Measurements from ENCODE around the gene RAB26.

DNA sequence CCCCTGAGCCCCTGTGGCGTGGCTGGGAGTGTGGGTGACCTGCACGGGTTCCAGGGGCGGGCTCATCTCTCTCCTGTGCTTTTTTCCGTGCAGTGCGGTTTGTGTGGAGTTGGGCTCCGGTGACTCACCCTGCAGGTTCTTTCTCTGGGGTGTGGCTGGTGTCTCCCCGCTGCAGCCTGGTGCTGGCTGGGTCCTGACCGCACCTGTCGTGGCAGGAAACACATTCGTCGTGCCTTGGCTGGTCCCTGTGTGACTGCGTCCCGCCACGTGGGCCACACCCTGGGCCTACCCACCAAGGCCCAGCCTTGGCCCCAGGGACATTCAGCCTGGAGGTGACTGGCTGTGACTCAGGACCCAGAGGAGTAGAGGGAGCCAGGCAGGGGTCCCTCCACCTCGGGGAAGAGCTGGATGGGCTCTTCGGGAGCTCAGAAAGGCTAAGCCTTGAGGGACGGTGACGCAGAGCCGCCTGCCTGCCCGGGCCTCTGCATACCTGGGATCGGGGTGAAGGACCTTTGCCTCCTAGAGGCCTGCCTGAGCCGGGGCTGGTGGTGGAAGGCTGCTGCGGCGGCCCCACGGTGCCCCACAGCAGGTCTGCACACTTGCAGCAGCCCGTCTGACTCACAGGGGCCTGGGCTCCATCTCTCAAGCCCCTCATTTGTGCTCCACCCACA lies 14.9 kb downstream of the RAB26 start:
- TF ChIP-seq, protein P1, sequence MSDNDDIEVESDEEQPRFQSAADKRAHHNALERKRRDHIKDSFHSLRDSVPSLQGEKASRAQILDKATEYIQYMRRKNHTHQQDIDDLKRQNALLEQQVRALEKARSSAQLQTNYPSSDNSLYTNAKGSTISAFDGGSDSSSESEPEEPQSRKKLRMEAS (IDR thresholded peaks at IDR 0.05), result no peak
- TF ChIP-seq, protein P2, sequence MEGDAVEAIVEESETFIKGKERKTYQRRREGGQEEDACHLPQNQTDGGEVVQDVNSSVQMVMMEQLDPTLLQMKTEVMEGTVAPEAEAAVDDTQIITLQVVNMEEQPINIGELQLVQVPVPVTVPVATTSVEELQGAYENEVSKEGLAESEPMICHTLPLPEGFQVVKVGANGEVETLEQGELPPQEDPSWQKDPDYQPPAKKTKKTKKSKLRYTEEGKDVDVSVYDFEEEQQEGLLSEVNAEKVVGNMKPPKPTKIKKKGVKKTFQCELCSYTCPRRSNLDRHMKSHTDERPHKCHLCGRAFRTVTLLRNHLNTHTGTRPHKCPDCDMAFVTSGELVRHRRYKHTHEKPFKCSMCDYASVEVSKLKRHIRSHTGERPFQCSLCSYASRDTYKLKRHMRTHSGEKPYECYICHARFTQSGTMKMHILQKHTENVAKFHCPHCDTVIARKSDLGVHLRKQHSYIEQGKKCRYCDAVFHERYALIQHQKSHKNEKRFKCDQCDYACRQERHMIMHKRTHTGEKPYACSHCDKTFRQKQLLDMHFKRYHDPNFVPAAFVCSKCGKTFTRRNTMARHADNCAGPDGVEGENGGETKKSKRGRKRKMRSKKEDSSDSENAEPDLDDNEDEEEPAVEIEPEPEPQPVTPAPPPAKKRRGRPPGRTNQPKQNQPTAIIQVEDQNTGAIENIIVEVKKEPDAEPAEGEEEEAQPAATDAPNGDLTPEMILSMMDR (IDR thresholded peaks at IDR 0.05; ENCODE audit: low read depth, low read length, missing input control), result no peak
- TF ChIP-seq SP1 (IDR thresholded peaks at IDR 0.05) (no peak), EGR1 (IDR thresholded peaks at IDR 0.05; ENCODE audit: low read depth in 2 of 2) (no peak), GABPA (IDR thresholded peaks at IDR 0.05 in 1 of 2, conservative IDR thresholded peaks at IDR 0.05 in 1 of 2) (no peak), TAF1 (conservative IDR thresholded peaks at IDR 0.05) (no peak), YY1 (IDR thresholded peaks at IDR 0.05) (no peak), FOXA1 (IDR thresholded peaks at IDR 0.05) (no peak), RAD21 (IDR thresholded peaks at IDR 0.05) (no peak), JUND (IDR thresholded peaks at IDR 0.05) (no peak)
- TF ChIP-seq, protein P3, sequence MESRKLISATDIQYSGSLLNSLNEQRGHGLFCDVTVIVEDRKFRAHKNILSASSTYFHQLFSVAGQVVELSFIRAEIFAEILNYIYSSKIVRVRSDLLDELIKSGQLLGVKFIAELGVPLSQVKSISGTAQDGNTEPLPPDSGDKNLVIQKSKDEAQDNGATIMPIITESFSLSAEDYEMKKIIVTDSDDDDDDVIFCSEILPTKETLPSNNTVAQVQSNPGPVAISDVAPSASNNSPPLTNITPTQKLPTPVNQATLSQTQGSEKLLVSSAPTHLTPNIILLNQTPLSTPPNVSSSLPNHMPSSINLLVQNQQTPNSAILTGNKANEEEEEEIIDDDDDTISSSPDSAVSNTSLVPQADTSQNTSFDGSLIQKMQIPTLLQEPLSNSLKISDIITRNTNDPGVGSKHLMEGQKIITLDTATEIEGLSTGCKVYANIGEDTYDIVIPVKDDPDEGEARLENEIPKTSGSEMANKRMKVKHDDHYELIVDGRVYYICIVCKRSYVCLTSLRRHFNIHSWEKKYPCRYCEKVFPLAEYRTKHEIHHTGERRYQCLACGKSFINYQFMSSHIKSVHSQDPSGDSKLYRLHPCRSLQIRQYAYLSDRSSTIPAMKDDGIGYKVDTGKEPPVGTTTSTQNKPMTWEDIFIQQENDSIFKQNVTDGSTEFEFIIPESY (IDR thresholded peaks at IDR 0.05), result no peak
- TF ChIP-seq, protein P4, sequence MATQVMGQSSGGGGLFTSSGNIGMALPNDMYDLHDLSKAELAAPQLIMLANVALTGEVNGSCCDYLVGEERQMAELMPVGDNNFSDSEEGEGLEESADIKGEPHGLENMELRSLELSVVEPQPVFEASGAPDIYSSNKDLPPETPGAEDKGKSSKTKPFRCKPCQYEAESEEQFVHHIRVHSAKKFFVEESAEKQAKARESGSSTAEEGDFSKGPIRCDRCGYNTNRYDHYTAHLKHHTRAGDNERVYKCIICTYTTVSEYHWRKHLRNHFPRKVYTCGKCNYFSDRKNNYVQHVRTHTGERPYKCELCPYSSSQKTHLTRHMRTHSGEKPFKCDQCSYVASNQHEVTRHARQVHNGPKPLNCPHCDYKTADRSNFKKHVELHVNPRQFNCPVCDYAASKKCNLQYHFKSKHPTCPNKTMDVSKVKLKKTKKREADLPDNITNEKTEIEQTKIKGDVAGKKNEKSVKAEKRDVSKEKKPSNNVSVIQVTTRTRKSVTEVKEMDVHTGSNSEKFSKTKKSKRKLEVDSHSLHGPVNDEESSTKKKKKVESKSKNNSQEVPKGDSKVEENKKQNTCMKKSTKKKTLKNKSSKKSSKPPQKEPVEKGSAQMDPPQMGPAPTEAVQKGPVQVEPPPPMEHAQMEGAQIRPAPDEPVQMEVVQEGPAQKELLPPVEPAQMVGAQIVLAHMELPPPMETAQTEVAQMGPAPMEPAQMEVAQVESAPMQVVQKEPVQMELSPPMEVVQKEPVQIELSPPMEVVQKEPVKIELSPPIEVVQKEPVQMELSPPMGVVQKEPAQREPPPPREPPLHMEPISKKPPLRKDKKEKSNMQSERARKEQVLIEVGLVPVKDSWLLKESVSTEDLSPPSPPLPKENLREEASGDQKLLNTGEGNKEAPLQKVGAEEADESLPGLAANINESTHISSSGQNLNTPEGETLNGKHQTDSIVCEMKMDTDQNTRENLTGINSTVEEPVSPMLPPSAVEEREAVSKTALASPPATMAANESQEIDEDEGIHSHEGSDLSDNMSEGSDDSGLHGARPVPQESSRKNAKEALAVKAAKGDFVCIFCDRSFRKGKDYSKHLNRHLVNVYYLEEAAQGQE (IDR thresholded peaks at IDR 0.05), result no peak
- TF ChIP-seq, protein P5, sequence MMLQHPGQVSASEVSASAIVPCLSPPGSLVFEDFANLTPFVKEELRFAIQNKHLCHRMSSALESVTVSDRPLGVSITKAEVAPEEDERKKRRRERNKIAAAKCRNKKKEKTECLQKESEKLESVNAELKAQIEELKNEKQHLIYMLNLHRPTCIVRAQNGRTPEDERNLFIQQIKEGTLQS (IDR thresholded peaks at IDR 0.05), result no peak

All from liver (tissue), 3 donors.